Sigmoid colon (tissue), 4 donors: ENCODE data around the gene SYCP3.

Source experiments
- CTCF ChIP-seq, 4 experiments: fragments of 450-650 bp in 3 of 4; fragments of 200-600 bp in 1 of 4; IDR thresholded peaks; one replicate each; pipeline ENCODE4 v1.5.1; 2016 to 2019; ENCODE audit warnings: antibody characterized with exemption in 4 of 4, mild to moderate bottlenecking in 3 of 4, moderate library complexity in 2 of 4
- EP300 ChIP-seq, 4 donors: sonication (generic); formaldehyde crosslinking; IDR thresholded peaks; one replicate each; pipeline ENCODE4 v1.6.1; 2017; ENCODE audit warnings: antibody characterized with exemption in 4 of 4
- POLR2A ChIP-seq, 2 donors: fragments of 450-650 bp; IDR thresholded peaks; one replicate each; pipeline ENCODE4 v1.6.1; 2016; ENCODE audit warnings: antibody characterized with exemption in 2 of 2, mild to moderate bottlenecking in 2 of 2, moderate library complexity in 2 of 2

GRCh38 chr12:101719566-101719965 lies 19.7 kb downstream of the SYCP3 start:
- TF ChIP-seq EP300 (IDR thresholded peaks at IDR 0.05) (no peak), CTCF (IDR thresholded peaks at IDR 0.05) (no peak), POLR2A (IDR thresholded peaks at IDR 0.05) (no peak)
